Activated CD8-positive, alpha-beta memory T cell treated with anti-CD3 and anti-CD28 coated beads for 24 hours (primary cell): Measurements from ENCODE around the gene C15orf39.

ENCODE experiments used
- DNase-seq: peaks from one replicate; pipeline ENCODE4 v3.0.0-alpha.2; 2020

The C15orf39 gene

GRCh38 chr15:75174102-75174501, 27.6 kb upstream of the C15orf39 start:
- no peak for DNase-seq

GRCh38 chr15:75174729-75175128, 27.0 kb upstream of the C15orf39 start:
- DNase-seq: no peak

- DNase-seq: no peak
These were observed 25.3 kb upstream of the C15orf39 start for GRCh38 chr15:75176396-75176761.

- no peak for DNase-seq
These were observed 24.2 kb upstream of the C15orf39 start for GRCh38 chr15:75177360-75178071.

GRCh38 chr15:75178171-75178937, 23.3 kb upstream of the C15orf39 start:
- no peak for DNase-seq

GRCh38 chr15:75178938-75179745, 22.5 kb upstream of the C15orf39 start:
- DNase-seq: no peak

- no peak for DNase-seq
These were observed 21.9 kb upstream of the C15orf39 start for GRCh38 chr15:75179746-75180140.

GRCh38 chr15:75181780-75182179, 19.9 kb upstream of the C15orf39 start:
- no peak for DNase-seq

GRCh38 chr15:75182187-75183131, 19.2 kb upstream of the C15orf39 start:
- DNase-seq: no peak

- no peak for DNase-seq
These were observed 16.2 kb upstream of the C15orf39 start for GRCh38 chr15:75185271-75186029.

- DNase-seq: no peak
These were observed 15.6 kb upstream of the C15orf39 start for GRCh38 chr15:75186044-75186443.

- no peak for DNase-seq
These were observed 13.2 kb upstream of the C15orf39 start for GRCh38 chr15:75188499-75188898.

- no peak for DNase-seq
These were observed 10.4 kb upstream of the C15orf39 start for GRCh38 chr15:75191235-75191634.

GRCh38 chr15:75192307-75192706, 9.4 kb upstream of the C15orf39 start:
- DNase-seq: no peak

GRCh38 chr15:75193272-75193671, 8.4 kb upstream of the C15orf39 start:
- no peak for DNase-seq

- DNase-seq: no peak
These were observed 7.7 kb upstream of the C15orf39 start for GRCh38 chr15:75193976-75194375.

GRCh38 chr15:75194397-75194796, 7.3 kb upstream of the C15orf39 start:
- no peak for DNase-seq

- no peak for DNase-seq
These were observed 6.4 kb upstream of the C15orf39 start for GRCh38 chr15:75195122-75195765.

GRCh38 chr15:75195766-75196241, 5.9 kb upstream of the C15orf39 start:
- DNase-seq: no peak

- no peak for DNase-seq
These were observed 4.5 kb upstream of the C15orf39 start for GRCh38 chr15:75197062-75197630.
